AG09309 (cell line): ENCODE results near the gene EXOC3.
"Not testable (repeated sequence)": the region's sequence is repeated elsewhere in the genome, so short reads cannot be mapped to it uniquely, and the experiment has no call there.

Experiments used
- DNase-seq: peaks from one replicate; pipeline ENCODE4 v3.0.0-alpha.2; 2010; ENCODE audit warnings: low read depth
- H3K4me3 ChIP-seq: 2 replicates; pipeline ENCODE4 v1.5.1; 2011; ENCODE audit warnings: mild to moderate bottlenecking, low read depth, low read length, moderate library complexity; ENCODE audit not compliant: control insufficient read depth
- TF ChIP-seq, protein P1 (sequence below): IDR thresholded peaks from 2 replicates; pipeline ENCODE4 v1.5.1; 2011; ENCODE audit warnings: mild to moderate bottlenecking, low read depth, low read length, inconsistent platforms; ENCODE audit not compliant: insufficient read depth, control insufficient read depth; ENCODE audit errors: missing control alignments

Gene EXOC3

DNA sequence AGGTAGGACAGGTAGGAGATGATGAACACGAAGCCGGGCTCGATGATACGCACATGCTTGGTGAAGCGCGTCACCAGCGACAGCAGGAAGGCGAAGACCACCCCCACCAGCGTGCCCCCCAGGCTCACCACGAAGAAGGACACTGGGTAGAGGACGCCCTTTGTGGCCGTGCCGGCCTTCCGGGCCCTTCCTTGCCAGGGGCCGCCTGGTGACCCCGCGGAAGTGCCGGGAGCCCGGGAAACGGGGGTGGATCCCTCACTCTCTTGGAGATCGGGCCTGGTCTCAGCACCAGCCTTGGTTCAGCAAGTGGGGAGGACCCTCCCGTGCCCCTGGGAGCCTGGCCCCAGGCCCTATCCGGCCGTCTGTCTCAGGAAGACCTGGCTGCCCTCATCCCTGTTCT is 41.6 kb downstream of the EXOC3 start:
- no peak for DNase-seq
- no peak overlapping the region for H3K4me3 ChIP-seq
- TF ChIP-seq, protein P1, sequence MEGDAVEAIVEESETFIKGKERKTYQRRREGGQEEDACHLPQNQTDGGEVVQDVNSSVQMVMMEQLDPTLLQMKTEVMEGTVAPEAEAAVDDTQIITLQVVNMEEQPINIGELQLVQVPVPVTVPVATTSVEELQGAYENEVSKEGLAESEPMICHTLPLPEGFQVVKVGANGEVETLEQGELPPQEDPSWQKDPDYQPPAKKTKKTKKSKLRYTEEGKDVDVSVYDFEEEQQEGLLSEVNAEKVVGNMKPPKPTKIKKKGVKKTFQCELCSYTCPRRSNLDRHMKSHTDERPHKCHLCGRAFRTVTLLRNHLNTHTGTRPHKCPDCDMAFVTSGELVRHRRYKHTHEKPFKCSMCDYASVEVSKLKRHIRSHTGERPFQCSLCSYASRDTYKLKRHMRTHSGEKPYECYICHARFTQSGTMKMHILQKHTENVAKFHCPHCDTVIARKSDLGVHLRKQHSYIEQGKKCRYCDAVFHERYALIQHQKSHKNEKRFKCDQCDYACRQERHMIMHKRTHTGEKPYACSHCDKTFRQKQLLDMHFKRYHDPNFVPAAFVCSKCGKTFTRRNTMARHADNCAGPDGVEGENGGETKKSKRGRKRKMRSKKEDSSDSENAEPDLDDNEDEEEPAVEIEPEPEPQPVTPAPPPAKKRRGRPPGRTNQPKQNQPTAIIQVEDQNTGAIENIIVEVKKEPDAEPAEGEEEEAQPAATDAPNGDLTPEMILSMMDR, result no peak

DNA sequence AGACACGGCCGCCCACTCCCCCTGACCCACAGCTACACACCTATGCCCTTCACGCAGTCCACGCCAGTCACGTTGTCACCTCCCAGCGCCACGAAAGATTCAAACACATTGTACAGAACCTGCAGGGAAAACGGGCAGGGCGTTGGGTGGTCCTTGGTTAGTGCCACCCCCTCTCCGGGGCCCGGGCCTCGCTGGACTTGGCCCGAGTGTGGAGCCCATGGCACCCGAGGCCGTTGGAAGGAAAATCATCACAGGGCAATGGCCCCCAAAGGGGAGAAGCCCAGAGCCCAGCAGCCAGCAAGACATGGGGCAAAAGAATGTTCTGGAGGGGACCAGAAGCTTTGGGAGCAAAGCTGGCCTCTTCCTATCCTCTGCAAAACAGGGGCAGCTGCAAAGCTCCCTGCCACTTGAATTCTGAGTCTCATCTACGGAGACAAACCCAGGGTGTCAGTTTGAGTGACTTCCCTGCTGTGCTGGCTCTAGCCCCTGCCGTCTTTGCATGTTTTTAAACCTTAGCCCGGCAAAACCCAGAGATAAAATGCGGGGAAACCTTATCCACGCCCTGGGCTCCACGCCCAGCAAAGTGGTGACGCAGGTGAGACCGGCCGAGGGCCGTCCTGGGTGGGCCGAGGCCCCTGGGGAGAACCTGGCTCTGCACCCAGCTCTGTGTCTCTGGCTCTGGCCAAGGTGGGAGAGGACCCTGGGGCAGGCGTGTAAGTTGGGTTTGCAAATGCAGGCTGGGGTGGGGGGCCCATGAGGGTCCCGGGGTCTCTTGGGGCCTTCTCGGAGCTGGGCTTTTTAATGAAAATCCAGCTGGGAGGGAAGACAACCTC is 42.4 kb downstream of the EXOC3 start:
- TF ChIP-seq, protein P1, result no peak
- DNase-seq, result no peak
- no peak overlapping the region for H3K4me3 ChIP-seq

DNA sequence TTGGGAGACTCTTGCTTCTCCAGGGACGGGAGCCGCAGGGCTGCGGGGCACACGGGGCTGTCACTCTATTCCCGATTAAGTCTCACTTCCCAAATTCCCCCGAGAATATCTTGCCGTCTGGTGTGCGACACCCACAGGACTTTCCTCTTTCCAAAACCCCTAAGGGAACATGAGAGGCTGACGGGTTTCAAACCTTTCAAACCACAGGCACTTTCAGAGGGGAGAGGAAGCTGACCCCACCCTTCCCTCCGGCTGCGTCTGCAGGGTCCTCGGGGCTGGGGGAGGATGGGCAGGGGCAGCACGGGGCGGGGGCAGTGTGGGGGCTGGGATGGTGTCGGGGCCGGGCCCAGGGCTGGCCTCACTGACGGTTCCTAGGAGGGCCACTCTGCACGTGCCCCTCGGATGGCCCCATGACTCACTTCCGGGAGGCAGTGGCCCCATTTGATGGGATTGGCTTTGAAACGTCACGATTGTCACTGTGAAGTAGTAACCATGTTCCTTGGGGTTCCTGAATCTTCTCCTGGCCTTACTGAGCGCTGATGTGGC is 43.0 kb downstream of the EXOC3 start:
- DNase-seq, result no peak
- TF ChIP-seq, protein P1, result no peak
- H3K4me3 ChIP-seq, result no peak overlapping the region

DNA sequence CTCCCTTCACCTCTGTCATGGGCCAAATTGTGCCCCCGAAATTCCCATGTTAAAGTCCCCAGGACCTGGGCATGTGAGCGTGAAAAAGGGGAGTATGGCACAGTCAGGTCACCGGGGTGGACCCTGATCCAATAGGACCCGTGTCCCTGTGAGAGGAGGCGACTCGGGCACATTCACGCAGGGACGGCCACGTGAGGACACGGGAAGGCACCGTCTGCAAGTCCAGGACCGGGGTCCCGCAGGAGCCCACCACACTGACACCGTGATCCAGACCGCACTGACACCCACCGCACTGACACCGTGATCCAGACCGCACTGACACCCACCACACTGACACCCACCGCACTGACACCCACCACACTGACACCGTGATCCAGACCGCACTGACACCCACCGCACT is 43.6 kb downstream of the EXOC3 start:
- not testable (repeated sequence) for H3K4me3 ChIP-seq, DNase-seq

DNA sequence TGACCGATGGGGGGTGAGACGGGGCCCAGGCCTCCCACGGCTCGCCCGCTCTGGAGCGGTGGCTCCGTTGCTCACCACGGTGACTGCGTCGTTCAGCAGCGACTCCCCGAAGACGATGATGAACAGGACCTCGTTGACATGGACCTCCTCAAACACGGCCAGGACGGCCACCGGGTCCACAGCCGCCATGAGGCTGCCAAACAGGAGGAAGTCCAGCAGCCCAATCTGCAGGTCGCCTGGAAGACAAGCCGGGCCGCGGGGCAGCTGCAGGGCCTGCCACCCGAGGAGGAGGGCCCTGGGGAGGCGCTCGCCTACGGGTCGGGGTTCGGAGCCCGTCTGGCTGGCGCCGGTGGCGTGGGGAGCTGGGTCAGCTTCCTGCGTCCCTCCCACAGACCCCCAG is 45.3 kb downstream of the EXOC3 start:
- H3K4me3 ChIP-seq, result no peak overlapping the region
- TF ChIP-seq, protein P1, result no peak
- DNase-seq, result no peak

DNA sequence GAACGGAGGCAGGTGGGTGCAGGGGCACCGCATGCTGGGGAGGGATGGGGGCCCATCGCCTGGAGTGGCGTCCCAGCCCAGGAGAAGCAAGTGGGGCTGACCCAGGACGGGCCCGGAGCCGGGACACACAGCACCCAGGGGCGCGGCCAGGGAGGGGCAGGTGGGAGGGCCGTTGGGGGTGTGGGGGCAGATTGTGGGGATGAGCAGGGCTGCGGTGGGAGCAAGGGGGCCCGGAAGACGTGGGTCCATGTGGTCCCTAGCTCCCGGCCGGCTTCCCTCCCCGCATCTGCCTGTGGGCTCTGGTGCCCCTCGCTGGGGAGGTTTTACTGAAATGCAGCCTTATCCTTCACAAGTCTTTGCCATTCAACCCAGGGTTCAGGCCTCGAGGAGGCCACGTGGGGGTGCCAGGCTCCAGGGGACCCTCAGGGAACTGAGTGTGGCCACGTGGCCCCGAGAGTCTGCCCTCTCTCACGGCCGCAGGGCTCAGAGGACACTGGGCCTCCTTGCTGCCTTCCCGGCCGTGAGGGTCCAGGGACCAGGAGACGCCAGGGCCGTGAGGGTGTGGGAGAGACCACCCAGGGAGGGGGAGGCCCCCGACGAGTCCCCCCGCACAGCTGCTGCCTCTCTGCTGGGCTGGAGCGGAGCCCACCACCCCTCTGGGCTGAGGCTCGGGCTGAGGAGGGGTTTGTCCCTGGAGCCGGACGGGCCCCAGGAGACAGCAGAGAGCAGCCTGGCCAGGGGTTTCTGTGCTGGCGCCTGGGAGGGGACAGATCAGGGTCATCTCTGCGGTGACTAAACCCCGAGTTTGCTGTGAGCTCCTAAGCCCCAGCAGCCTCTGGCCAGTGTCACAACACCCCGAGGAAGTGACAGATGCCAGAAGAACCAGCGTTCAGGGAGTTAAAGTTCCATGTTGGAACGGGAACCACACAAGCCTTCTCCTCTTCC is 46.0 kb downstream of the EXOC3 start:
- DNase-seq, result no peak
- TF ChIP-seq, protein P1, result no peak
- H3K4me3 ChIP-seq, result no peak overlapping the region

DNA sequence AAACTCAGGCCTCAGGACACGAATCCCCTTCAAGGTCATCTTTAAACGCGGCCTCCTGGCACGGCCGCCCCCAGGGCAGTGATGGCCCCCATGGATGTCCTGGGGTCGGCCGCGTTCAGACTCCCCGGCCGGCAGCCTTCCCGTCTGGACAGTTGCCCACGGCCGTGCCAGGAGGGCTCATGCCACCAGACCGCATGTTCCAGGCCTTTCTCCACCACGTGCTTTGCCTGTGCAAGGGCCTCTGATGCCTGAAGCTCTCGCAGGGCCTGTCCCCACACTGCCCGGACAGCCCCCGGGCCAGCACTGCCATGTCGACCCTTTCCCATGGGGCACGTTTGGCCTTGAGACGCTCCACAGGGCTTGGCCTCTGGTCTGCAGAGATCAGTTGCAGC is 46.7 kb downstream of the EXOC3 start:
- DNase-seq, result no peak
- TF ChIP-seq, protein P1, result no peak
- H3K4me3 ChIP-seq, result no peak overlapping the region
